ENCODE results near the gene SLC29A3.

SLC29A3 gene

DNA sequence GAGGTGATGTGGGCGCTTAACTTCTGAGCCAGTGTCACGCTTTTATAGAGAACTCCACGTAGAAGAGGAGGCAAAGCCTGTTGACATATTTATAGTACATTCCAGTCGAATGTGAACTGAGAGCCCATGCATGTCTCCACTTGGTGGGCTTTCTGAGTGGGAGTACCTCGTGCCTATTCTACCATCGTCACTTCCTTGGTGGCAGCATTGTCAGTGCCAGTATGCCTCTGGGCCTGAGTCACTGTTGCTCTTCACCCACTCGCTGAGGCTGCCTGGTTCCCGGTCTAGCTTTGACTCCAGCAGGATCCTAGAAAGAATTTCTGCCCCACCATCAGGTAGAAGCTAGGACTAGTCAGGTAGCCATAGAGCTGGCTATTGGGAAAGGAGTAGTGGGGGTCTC, 47.6 kb downstream of the SLC29A3 start:
- H3F3A ChIP-seq (ENCODE audit: insufficient read depth) = no peaks in the 10 kb centered on the region
- H2AFZ ChIP-seq (ENCODE audit: low read depth, low read length, severe bottlenecking) = no peak overlapping the region
- no peaks in the 10 kb centered on the region for H3K79me2 ChIP-seq (ENCODE audit: insufficient read depth, low read length)
- no peak overlapping the region for H3K27ac ChIP-seq (ENCODE audit: low read depth, low read length)
- H3K4me3 ChIP-seq (ENCODE audit: insufficient read depth, low read length, poor library complexity, severe bottlenecking) = no peak overlapping the region
- no peaks in the 10 kb centered on the region for H3K36me3 ChIP-seq (ENCODE audit: low read length)
- H3K9me3 ChIP-seq (ENCODE audit: insufficient read depth, low read length) = no peaks in the 10 kb centered on the region
- no peak overlapping the region for H3K4me2 ChIP-seq (ENCODE audit: low read depth, low read length, poor library complexity, severe bottlenecking)
- no peaks in the 10 kb centered on the region for H3K9me2 ChIP-seq (replicated peaks; ENCODE audit: insufficient read depth, low read length)
- TF ChIP-seq, protein P1, sequence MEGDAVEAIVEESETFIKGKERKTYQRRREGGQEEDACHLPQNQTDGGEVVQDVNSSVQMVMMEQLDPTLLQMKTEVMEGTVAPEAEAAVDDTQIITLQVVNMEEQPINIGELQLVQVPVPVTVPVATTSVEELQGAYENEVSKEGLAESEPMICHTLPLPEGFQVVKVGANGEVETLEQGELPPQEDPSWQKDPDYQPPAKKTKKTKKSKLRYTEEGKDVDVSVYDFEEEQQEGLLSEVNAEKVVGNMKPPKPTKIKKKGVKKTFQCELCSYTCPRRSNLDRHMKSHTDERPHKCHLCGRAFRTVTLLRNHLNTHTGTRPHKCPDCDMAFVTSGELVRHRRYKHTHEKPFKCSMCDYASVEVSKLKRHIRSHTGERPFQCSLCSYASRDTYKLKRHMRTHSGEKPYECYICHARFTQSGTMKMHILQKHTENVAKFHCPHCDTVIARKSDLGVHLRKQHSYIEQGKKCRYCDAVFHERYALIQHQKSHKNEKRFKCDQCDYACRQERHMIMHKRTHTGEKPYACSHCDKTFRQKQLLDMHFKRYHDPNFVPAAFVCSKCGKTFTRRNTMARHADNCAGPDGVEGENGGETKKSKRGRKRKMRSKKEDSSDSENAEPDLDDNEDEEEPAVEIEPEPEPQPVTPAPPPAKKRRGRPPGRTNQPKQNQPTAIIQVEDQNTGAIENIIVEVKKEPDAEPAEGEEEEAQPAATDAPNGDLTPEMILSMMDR (IDR thresholded peaks at IDR 0.05; ENCODE audit: insufficient read depth, low read length, poor library complexity, severe bottlenecking) = no peak
- TF ChIP-seq EZH2phosphoT487 (conservative IDR thresholded peaks at IDR 0.05; ENCODE audit: low read length) = no peak
- no peaks in the 10 kb centered on the region for H4K20me1 ChIP-seq (ENCODE audit: low read depth, low read length)
- no peak overlapping the region for H3K9ac ChIP-seq (ENCODE audit: low read length)
- no peaks in the 10 kb centered on the region for H3K27me3 ChIP-seq (ENCODE audit: low read length)

DNA sequence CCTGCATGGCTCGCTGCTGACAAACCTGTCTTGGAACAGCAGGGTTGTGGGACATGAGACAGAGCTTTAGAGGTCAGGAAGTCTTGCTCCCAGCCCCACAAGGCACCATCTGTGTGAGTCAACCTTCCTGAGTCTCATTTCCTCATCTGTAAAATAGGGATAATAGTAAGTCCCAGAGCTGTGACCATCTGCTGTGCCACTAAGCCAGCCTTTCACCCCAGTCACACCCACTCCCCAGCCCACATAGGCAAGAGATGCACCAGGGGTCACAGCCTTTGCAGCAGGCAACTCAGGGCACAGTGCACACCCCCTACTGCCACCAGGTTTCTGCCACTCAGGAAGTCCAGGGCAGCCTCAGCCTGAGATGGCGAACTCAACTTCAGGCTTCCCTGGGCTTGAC, 48.2 kb downstream of the SLC29A3 start:
- H3K9ac ChIP-seq (ENCODE audit: low read length) = no peak overlapping the region
- no peaks in the 10 kb centered on the region for H3K27me3 ChIP-seq (ENCODE audit: low read length)
- no peaks in the 10 kb centered on the region for H3K9me2 ChIP-seq (replicated peaks; ENCODE audit: insufficient read depth, low read length)
- no peak overlapping the region for H2AFZ ChIP-seq (ENCODE audit: low read depth, low read length, severe bottlenecking)
- TF ChIP-seq, protein P1 (IDR thresholded peaks at IDR 0.05; ENCODE audit: insufficient read depth, low read length, poor library complexity, severe bottlenecking) = no peak
- TF ChIP-seq EZH2phosphoT487 (conservative IDR thresholded peaks at IDR 0.05; ENCODE audit: low read length) = no peak
- H3K36me3 ChIP-seq (ENCODE audit: low read length) = no peaks in the 10 kb centered on the region
- H3F3A ChIP-seq (ENCODE audit: insufficient read depth) = no peaks in the 10 kb centered on the region
- H4K20me1 ChIP-seq (ENCODE audit: low read depth, low read length) = no peaks in the 10 kb centered on the region
- H3K9me3 ChIP-seq (ENCODE audit: insufficient read depth, low read length) = no peaks in the 10 kb centered on the region
- H3K27ac ChIP-seq (ENCODE audit: low read depth, low read length) = no peak overlapping the region
- H3K4me3 ChIP-seq (ENCODE audit: insufficient read depth, low read length, poor library complexity, severe bottlenecking) = no peak overlapping the region
- no peaks in the 10 kb centered on the region for H3K79me2 ChIP-seq (ENCODE audit: insufficient read depth, low read length)
- H3K4me2 ChIP-seq (ENCODE audit: low read depth, low read length, poor library complexity, severe bottlenecking) = no peak overlapping the region

DNA sequence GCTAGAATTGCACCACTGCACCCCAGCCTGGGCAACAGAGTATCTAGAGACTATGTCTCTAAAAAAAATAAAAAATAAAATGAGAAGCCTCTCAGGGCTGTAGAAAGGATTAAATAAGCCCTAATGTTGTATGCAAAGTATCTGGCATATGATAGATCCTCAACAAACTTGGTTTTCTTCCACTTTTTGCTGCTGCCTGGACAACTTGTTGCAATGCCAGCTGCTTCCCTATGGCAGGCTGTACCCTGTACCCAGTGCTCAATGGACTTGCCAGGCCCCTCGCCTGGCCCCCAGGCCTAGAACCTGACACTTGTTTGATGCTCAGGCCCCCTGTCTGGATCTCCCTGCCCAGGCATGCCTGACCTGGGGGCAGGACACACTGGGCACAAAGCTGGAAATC, 49.1 kb downstream of the SLC29A3 start:
- Histone ChIP-seq H3K36me3 (ENCODE audit: low read length) (no peaks in the 10 kb centered on the region), H2AFZ (ENCODE audit: low read depth, low read length, severe bottlenecking) (no peak overlapping the region), H3K9me2 (replicated peaks; ENCODE audit: insufficient read depth, low read length) (no peaks in the 10 kb centered on the region), H3K9me3 (ENCODE audit: insufficient read depth, low read length) (no peaks in the 10 kb centered on the region), H3K9ac (ENCODE audit: low read length) (no peak overlapping the region), H3K79me2 (ENCODE audit: insufficient read depth, low read length) (no peaks in the 10 kb centered on the region), H3K4me3 (ENCODE audit: insufficient read depth, low read length, poor library complexity, severe bottlenecking) (no peak overlapping the region), H3K4me2 (ENCODE audit: low read depth, low read length, poor library complexity, severe bottlenecking) (no peak overlapping the region), H3K27me3 (ENCODE audit: low read length) (no peaks in the 10 kb centered on the region), H3F3A (ENCODE audit: insufficient read depth) (no peaks in the 10 kb centered on the region), H4K20me1 (ENCODE audit: low read depth, low read length) (no peaks in the 10 kb centered on the region), H3K27ac (ENCODE audit: low read depth, low read length) (no peak overlapping the region)
- no peak for TF ChIP-seq EZH2phosphoT487 (conservative IDR thresholded peaks at IDR 0.05; ENCODE audit: low read length)
- TF ChIP-seq, protein P1 (IDR thresholded peaks at IDR 0.05; ENCODE audit: insufficient read depth, low read length, poor library complexity, severe bottlenecking) = no peak
